Naive thymus-derived CD4-positive, alpha-beta T cell (primary cell): ENCODE measurements around the gene C5AR2. TPM values are rescaled to one million over a fixed set of nuclear protein-coding genes. Genes with fewer than 3 reads are reported as not detected.
"Not testable (repeated sequence)": the region's sequence is repeated elsewhere in the genome, so short reads cannot be mapped to it uniquely, and the experiment has no call there.

Experiments
- ATAC-seq: fragments of 150-1000 bp; cut with Tn5 transposase; 2 replicates; pipeline ENCODE4 v1.10.0; 2021; ENCODE audit warnings: mild to moderate bottlenecking, moderate library complexity
- CTCF ChIA-PET: fragments of 350-600 bp; sonication (Branson Sonifier 250); formaldehyde crosslinking; loops from one replicate; lab custom pipeline; 2021; ENCODE audit warnings: antibody characterized with exemption; lab: Charles Lee
- POLR2A ChIA-PET: fragments of 350-600 bp; sonication (Branson Sonifier 250); formaldehyde crosslinking; loops from one replicate; lab custom pipeline; 2021; ENCODE audit warnings: antibody characterized with exemption, inconsistent platforms; lab: Charles Lee
- DNase-seq, 9 donors: peaks; one replicate each; pipeline versions ENCODE4 v3.0.0 to v3.0.0-alpha.2; 2020 to 2022; ENCODE audit warnings: mixed read lengths in 1 of 9
- H3K27ac ChIP-seq: one replicate; pipeline ENCODE4 v1.7.0; 2013; ENCODE audit warnings: mild to moderate bottlenecking, low read depth, low read length, moderate library complexity
- H3K27me3 ChIP-seq, 2 donors: one replicate each; pipeline ENCODE4 v1.7.0; 2013; ENCODE audit warnings: low read length in 2 of 2, mild to moderate bottlenecking in 2 of 2, moderate library complexity in 2 of 2; ENCODE audit not compliant: control insufficient read depth in 2 of 2, insufficient read depth in 2 of 2
- H3K36me3 ChIP-seq, 3 experiments: 1 replicate in 2 of 3; 2 replicates in 1 of 3; pipeline ENCODE4 v1.7.0; 2013; ENCODE audit warnings: low read length in 3 of 3, mild to moderate bottlenecking in 3 of 3, moderate library complexity in 1 of 3; ENCODE audit not compliant: insufficient read depth in 3 of 3, control insufficient read depth in 2 of 3
- H3K4me1 ChIP-seq, 2 donors: one replicate each; pipeline ENCODE4 v1.7.0; 2013; ENCODE audit warnings: low read length in 2 of 2, mild to moderate bottlenecking in 2 of 2, moderate library complexity in 1 of 2; ENCODE audit not compliant: control insufficient read depth in 2 of 2, insufficient read depth in 2 of 2
- H3K4me3 ChIP-seq: 2 replicates; pipeline ENCODE4 v1.7.0; 2013; ENCODE audit warnings: mild to moderate bottlenecking, low read length
- H3K9me3 ChIP-seq, 3 experiments: 1 replicate in 2 of 3; 2 replicates in 1 of 3; pipeline ENCODE4 v1.7.0; 2013; ENCODE audit warnings: low read length in 3 of 3; ENCODE audit not compliant: control insufficient read depth in 2 of 3
- H3K27ac Mint-ChIP-seq, 9 donors: one replicate each; pipeline ENCODE4 v1.8.0; 2020 to 2022; ENCODE audit warnings: mixed read lengths in 9 of 9, mild to moderate bottlenecking in 8 of 9, moderate library complexity in 5 of 9, inconsistent platforms in 2 of 9
- H3K27me3 Mint-ChIP-seq, 5 donors: one replicate each; pipeline ENCODE4 v1.8.0; 2021 to 2022; ENCODE audit warnings: mixed read lengths in 5 of 5, mild to moderate bottlenecking in 1 of 5
- H3K36me3 Mint-ChIP-seq, 5 donors: one replicate each; pipeline ENCODE4 v1.8.0; 2020 to 2022; ENCODE audit warnings: mixed read lengths in 5 of 5, mild to moderate bottlenecking in 3 of 5, inconsistent platforms in 1 of 5
- H3K4me1 Mint-ChIP-seq, 7 donors: one replicate each; pipeline ENCODE4 v1.8.0; 2020 to 2022; ENCODE audit warnings: mixed read lengths in 7 of 7, mild to moderate bottlenecking in 3 of 7, inconsistent platforms in 1 of 7
- H3K4me3 Mint-ChIP-seq, 10 donors: one replicate each; pipeline ENCODE4 v1.8.0; 2020 to 2022; ENCODE audit warnings: mild to moderate bottlenecking in 10 of 10, mixed read lengths in 10 of 10, moderate library complexity in 6 of 10, inconsistent platforms in 2 of 10
- H3K9me3 Mint-ChIP-seq, 11 donors: one replicate each; pipeline ENCODE4 v1.8.0; 2020 to 2022; ENCODE audit warnings: mixed read lengths in 11 of 11, mild to moderate bottlenecking in 4 of 11, inconsistent platforms in 1 of 11, moderate library complexity in 1 of 11
- intact Hi-C, 2 donors: fragments of 100-400 bp; cut with micrococcal nuclease; formaldehyde crosslinking; loops; one replicate each; pipeline ENCODE4 v1.15.1; 2023
- polyA plus RNA-seq, 2 donors: library from polyadenylated mRNA; unstranded; fragments of 300-500 nt; fragmentation: Illumina TruSeq; gene quantifications; one replicate each; pipeline ENCODE4 v1.2.3, GENCODE V29; 2021
- total RNA-seq, 6 experiments: library from RNA in 5 of 6; stranded (reverse) in 5 of 6; gene quantifications; 1 replicate in 5 of 6; 2 replicates in 1 of 6; pipeline ENCODE4 v1.2.3 and lab custom pipeline; 2021 to 2026

The C5AR2 gene
- total and polyA plus RNA-seq, 7 experiments from 2014 or later = 0.14 to 16.8 (median 0.34) TPM; not detected in 2

GRCh38 chr19:47362321-47362720 lies 30.3 kb downstream of the C5AR2 start:
- Mint-ChIP-seq H3K27ac (no peak overlapping the region), H3K4me1 (peaks cover 0 to 2% (median 0%) of the 10 kb centered on the region in 7 donors), H3K36me3 (peaks cover 4 to 51% (median 9%) of the 10 kb centered on the region in 5 donors), H3K9me3 (peaks cover 0 to 1% (median 0%) of the 10 kb centered on the region in 11 donors), H3K4me3 (no peak overlapping the region), H3K27me3 (no peaks in the 10 kb centered on the region)
- DNase-seq = no peak
- no peaks in the 10 kb centered on the region for H3K4me1 ChIP-seq
- no peak overlapping the region for H3K4me3 ChIP-seq
- H3K36me3 ChIP-seq = peaks cover 12 to 79% (median 36%) of the 10 kb centered on the region in 3 experiments
- ATAC-seq = no peak
- H3K27me3 ChIP-seq = no peaks in the 10 kb centered on the region
- H3K9me3 ChIP-seq = no peaks in the 10 kb centered on the region
- ChIA-PET CTCF (no interaction called here), POLR2A (no interaction called here)
- intact Hi-C loops = no loop called here
- H3K27ac ChIP-seq = no peak overlapping the region

- H3K36me3 Mint-ChIP-seq = peaks cover 4 to 40% (median 8%) of the 10 kb centered on the region in 5 donors
- H3K27me3 ChIP-seq = no peaks in the 10 kb centered on the region
- H3K4me1 ChIP-seq = no peaks in the 10 kb centered on the region
- ATAC-seq (peak; percentile 74), DNase-seq (no peak)
- no peak overlapping the region for H3K4me3 ChIP-seq
- no peak overlapping the region for H3K27ac ChIP-seq
- no peak overlapping the region for H3K4me3 Mint-ChIP-seq
- H3K9me3 ChIP-seq = no peaks in the 10 kb centered on the region
- POLR2A ChIA-PET = no interaction called here
- CTCF ChIA-PET = no interaction called here
- H3K36me3 ChIP-seq = peaks cover 9 to 66% (median 30%) of the 10 kb centered on the region in 3 experiments
- peaks cover 0 to 2% (median 0%) of the 10 kb centered on the region in 7 donors for H3K4me1 Mint-ChIP-seq
- H3K9me3 Mint-ChIP-seq = peaks cover 0 to 1% (median 0%) of the 10 kb centered on the region in 11 donors
- intact Hi-C loops = no loop called here
- H3K27me3 Mint-ChIP-seq = no peaks in the 10 kb centered on the region
- no peak overlapping the region for H3K27ac Mint-ChIP-seq
These were observed 32.0 kb downstream of the C5AR2 start for GRCh38 chr19:47363758-47364531.

GRCh38 chr19:47365455-47365854 lies 33.5 kb downstream of the C5AR2 start:
- ATAC-seq, H3K27ac Mint-ChIP-seq, H3K9me3 ChIP-seq, H3K27me3 Mint-ChIP-seq, H3K4me3 Mint-ChIP-seq, H3K4me1 ChIP-seq, H3K9me3 Mint-ChIP-seq, CTCF ChIA-PET, H3K27ac ChIP-seq, H3K4me3 ChIP-seq, intact Hi-C loops, H3K4me1 Mint-ChIP-seq, DNase-seq, POLR2A ChIA-PET, H3K27me3 ChIP-seq: not testable (repeated sequence)
- peaks cover 4 to 45% (median 8%) of the 10 kb centered on the region in 5 donors for H3K36me3 Mint-ChIP-seq
- H3K36me3 ChIP-seq = peaks cover 6 to 66% (median 19%) of the 10 kb centered on the region in 3 experiments

- Mint-ChIP-seq H3K27ac (no peak overlapping the region), H3K4me1 (peaks cover 0 to 8% (median 0%) of the 10 kb centered on the region in 7 donors), H3K36me3 (peaks cover 5 to 34% (median 7%) of the 10 kb centered on the region in 5 donors), H3K4me3 (no peak overlapping the region), H3K27me3 (no peaks in the 10 kb centered on the region), H3K9me3 (no peaks in the 10 kb centered on the region)
- POLR2A ChIA-PET = no interaction called here
- Histone ChIP-seq H3K27me3 (no peaks in the 10 kb centered on the region), H3K9me3 (no peaks in the 10 kb centered on the region), H3K4me3 (no peak overlapping the region), H3K36me3 (peaks cover 0 to 70% (median 5%) of the 10 kb centered on the region in 3 experiments), H3K4me1 (no peaks in the 10 kb centered on the region), H3K27ac (no peak overlapping the region)
- no peak for DNase-seq
- peak; percentile 88 for ATAC-seq
- intact Hi-C loops = no loop called here
- CTCF ChIA-PET = no interaction called here
These were observed 38.2 kb downstream of the C5AR2 start for GRCh38 chr19:47370045-47370611.

- ATAC-seq (no peak), DNase-seq (no peak)
- POLR2A ChIA-PET = no interaction called here
- no peaks in the 10 kb centered on the region for H3K9me3 Mint-ChIP-seq
- H3K4me3 ChIP-seq = no peak overlapping the region
- no peaks in the 10 kb centered on the region for H3K4me1 ChIP-seq
- no peaks in the 10 kb centered on the region for H3K27me3 ChIP-seq
- H3K4me3 Mint-ChIP-seq = no peak overlapping the region
- H3K27ac Mint-ChIP-seq = no peak overlapping the region
- no peaks in the 10 kb centered on the region for H3K9me3 ChIP-seq
- H3K36me3 Mint-ChIP-seq = peaks cover 5 to 34% (median 9%) of the 10 kb centered on the region in 5 donors
- no peaks in the 10 kb centered on the region for H3K27me3 Mint-ChIP-seq
- no peak overlapping the region for H3K27ac ChIP-seq
- CTCF ChIA-PET = interaction anchor here (1.0 kb wide), 1 partner anchor 20 kb away, joined by 3 read pairs; no protein-coding TSS in a partner anchor
- H3K4me1 Mint-ChIP-seq = peaks cover 0 to 9% (median 0%) of the 10 kb centered on the region in 7 donors
- intact Hi-C loops = no loop called here
- H3K36me3 ChIP-seq = peaks cover 0 to 76% (median 5%) of the 10 kb centered on the region in 3 experiments
These were observed 39.3 kb downstream of the C5AR2 start for GRCh38 chr19:47371261-47371660.

GRCh38 chr19:47372603-47373002 lies 40.6 kb downstream of the C5AR2 start:
- ChIA-PET CTCF (interaction anchor here (0.6 kb wide), 1 partner anchor 418 kb away, joined by 3 read pairs; no protein-coding TSS in a partner anchor), POLR2A (no interaction called here)
- Mint-ChIP-seq H3K4me3 (no peak overlapping the region), H3K9me3 (no peaks in the 10 kb centered on the region), H3K27ac (no peak overlapping the region), H3K27me3 (no peaks in the 10 kb centered on the region), H3K4me1 (peaks cover 0 to 9% (median 0%) of the 10 kb centered on the region in 7 donors), H3K36me3 (peaks cover 3 to 31% (median 9%) of the 10 kb centered on the region in 5 donors)
- no peaks in the 10 kb centered on the region for H3K9me3 ChIP-seq
- no peak for DNase-seq
- H3K4me3 ChIP-seq = no peak overlapping the region
- H3K27ac ChIP-seq = no peak overlapping the region
- H3K36me3 ChIP-seq = peaks cover 0 to 90% (median 10%) of the 10 kb centered on the region in 3 experiments
- H3K27me3 ChIP-seq = no peaks in the 10 kb centered on the region
- ATAC-seq = no peak
- intact Hi-C loops = no loop called here
- no peaks in the 10 kb centered on the region for H3K4me1 ChIP-seq
